ENCODE measurements around the gene SLC4A4. TPM values are rescaled to one million over a fixed set of nuclear protein-coding genes. Genes with fewer than 3 reads are reported as not detected.

SLC4A4 gene
- total RNA-seq, 4 donors from 2014 or later, result 0.42 to 1.4 (median 0.65) TPM

DNA sequence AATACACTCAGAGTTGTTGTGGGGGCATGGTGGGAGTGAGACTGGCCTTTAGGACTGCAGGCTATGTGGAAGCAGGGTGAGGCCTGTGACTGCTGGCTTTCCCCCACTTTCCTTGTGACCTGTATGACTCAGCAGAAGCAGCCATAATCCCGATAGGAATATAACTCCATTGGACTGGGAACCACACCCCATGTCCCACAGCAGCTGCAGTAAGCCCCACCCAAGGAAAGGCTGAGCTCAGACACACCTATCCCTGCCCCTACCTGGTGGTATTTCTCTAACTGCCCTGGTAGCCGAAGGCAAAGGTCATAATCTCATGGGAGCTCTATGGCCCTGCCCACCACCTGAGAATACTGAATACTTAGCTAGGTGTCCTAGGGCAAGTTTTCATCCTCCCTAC lies 275.8 kb downstream of the SLC4A4 start:
- intact Hi-C loops (cut with DNase I; ENCODE audit: low total_unique reads) (no loop called here), in situ Hi-C loops (cut with MboI; ENCODE audit: low sequenced_read_pairs in 4 of 4) (no loop called here)
- no peaks in the 10 kb centered on the region for H3K4me1 ChIP-seq
- no peak overlapping the region for H3K4me3 ChIP-seq
- no peak overlapping the region for H3K27ac ChIP-seq
- no peaks in the 10 kb centered on the region for H3K36me3 ChIP-seq
- no peak for TF ChIP-seq POLR2A (IDR thresholded peaks at IDR 0.05)
- TF ChIP-seq, protein P1, sequence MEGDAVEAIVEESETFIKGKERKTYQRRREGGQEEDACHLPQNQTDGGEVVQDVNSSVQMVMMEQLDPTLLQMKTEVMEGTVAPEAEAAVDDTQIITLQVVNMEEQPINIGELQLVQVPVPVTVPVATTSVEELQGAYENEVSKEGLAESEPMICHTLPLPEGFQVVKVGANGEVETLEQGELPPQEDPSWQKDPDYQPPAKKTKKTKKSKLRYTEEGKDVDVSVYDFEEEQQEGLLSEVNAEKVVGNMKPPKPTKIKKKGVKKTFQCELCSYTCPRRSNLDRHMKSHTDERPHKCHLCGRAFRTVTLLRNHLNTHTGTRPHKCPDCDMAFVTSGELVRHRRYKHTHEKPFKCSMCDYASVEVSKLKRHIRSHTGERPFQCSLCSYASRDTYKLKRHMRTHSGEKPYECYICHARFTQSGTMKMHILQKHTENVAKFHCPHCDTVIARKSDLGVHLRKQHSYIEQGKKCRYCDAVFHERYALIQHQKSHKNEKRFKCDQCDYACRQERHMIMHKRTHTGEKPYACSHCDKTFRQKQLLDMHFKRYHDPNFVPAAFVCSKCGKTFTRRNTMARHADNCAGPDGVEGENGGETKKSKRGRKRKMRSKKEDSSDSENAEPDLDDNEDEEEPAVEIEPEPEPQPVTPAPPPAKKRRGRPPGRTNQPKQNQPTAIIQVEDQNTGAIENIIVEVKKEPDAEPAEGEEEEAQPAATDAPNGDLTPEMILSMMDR (IDR thresholded peaks at IDR 0.05 in 4 of 5, conservative IDR thresholded peaks at IDR 0.05 in 1 of 5), result no peak
- no peaks in the 10 kb centered on the region for H3K9me3 ChIP-seq
- ATAC-seq (no peak), DNase-seq (no peak)
- H3K27me3 ChIP-seq, result no peaks in the 10 kb centered on the region

DNA sequence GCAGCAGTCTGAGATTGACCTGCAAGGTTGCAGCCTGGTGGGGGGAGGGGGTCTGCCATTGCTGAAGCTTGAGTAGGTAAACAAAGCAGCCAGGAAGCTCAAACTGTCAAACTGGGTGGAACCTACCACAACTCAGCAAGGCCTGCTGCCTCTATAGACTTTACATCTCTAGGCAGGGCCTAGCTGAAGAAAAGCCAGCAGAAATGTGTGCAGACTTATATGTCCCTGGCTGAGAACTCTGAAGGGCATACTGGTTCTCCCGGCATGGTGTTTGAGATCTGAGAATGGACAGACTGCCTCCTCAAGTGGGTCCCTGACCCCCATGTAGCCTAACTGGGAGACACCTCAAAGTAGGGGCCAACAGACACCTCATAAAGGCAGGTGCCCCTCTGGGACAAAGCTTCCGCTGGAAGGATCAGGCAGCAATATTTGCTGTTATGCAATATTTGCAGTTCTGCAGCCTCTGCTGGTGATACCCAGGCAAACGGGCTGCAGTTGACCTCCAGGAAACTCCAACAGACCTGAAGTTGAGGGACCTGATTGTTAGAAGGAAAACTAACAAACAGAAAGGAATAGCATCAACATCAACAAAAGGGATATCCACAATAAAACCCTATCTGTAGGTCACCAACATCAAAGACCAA lies 277.5 kb downstream of the SLC4A4 start:
- intact Hi-C loops (cut with DNase I; ENCODE audit: low total_unique reads), result no loop called here
- Histone ChIP-seq H3K27ac (no peak overlapping the region), H3K4me3 (no peak overlapping the region), H3K36me3 (no peaks in the 10 kb centered on the region), H3K9me3 (no peaks in the 10 kb centered on the region), H3K27me3 (no peaks in the 10 kb centered on the region), H3K4me1 (no peaks in the 10 kb centered on the region)
- DNase-seq (no peak), ATAC-seq (no peak)
- TF ChIP-seq, protein P1 (IDR thresholded peaks at IDR 0.05 in 4 of 5, conservative IDR thresholded peaks at IDR 0.05 in 1 of 5), result no peak
- TF ChIP-seq POLR2A (IDR thresholded peaks at IDR 0.05), result no peak
- in situ Hi-C loops (cut with MboI; ENCODE audit: low sequenced_read_pairs in 4 of 4), result no loop called here

Data from gastrocnemius medialis (tissue), 4 donors.